ENCODE results near the gene RASA3. TPM values are rescaled to one million over a fixed set of nuclear protein-coding genes. Genes with fewer than 3 reads are reported as not detected.

RASA3 gene
- total RNA-seq, 1 experiment from 2014 or later = 16.5 TPM

DNA sequence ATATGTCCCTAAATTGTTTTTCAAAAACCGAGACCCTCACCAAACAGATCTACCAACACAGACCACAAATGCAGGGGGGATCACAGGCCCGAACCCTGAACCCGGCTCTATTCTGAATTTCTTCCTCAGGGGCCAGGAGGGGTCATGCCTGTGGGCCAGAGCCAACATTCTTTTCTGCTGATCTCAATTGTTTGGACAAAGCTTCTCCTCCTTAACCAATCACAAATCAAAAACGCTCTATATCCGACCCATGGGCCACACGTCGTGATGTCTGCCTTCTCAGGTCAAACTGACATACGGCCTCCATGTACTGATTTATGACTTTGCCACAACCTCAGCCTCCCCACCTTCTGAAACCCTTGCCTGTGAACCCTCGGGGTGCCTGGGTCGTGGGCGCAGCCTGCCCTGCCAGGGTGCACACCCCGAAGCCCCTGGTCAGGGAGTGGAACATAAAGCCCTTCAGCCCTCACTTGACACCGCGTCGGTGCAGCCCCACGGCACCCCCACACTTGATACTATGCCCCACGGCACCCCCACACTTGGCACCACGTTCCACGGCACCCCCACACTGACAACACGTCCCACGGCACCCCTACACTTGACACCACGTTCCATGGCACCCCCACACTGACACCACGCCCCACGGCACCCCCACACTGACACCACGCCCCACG, 100.2 kb downstream of the RASA3 start:
- peaks cover 4% of the 10 kb centered on the region for H3K36me3 ChIP-seq (replicated peaks; ENCODE audit: control insufficient read depth, insufficient read depth, low read length)
- H3K4me3 ChIP-seq (ENCODE audit: insufficient read depth, low read depth, low read length) = no peak overlapping the region
- no peaks in the 10 kb centered on the region for H3K27me3 ChIP-seq (ENCODE audit: control insufficient read depth, insufficient read depth, low read length)
- DNase-seq = no peak

- no peak overlapping the region for H3K4me3 ChIP-seq (ENCODE audit: insufficient read depth, low read depth, low read length)
- no peak for DNase-seq
- H3K36me3 ChIP-seq (replicated peaks; ENCODE audit: control insufficient read depth, insufficient read depth, low read length) = peaks cover 4% of the 10 kb centered on the region
- no peaks in the 10 kb centered on the region for H3K27me3 ChIP-seq (ENCODE audit: control insufficient read depth, insufficient read depth, low read length)
These were observed 100.8 kb downstream of the RASA3 start for GRCh38 chr13:114031631-114032030.

GRCh38 chr13:114030666-114031610, 101.5 kb downstream of the RASA3 start:
- Histone ChIP-seq H3K4me3 (ENCODE audit: insufficient read depth, low read depth, low read length) (no peak overlapping the region), H3K36me3 (replicated peaks; ENCODE audit: control insufficient read depth, insufficient read depth, low read length) (peaks cover 4% of the 10 kb centered on the region), H3K27me3 (ENCODE audit: control insufficient read depth, insufficient read depth, low read length) (no peaks in the 10 kb centered on the region)
- DNase-seq = no peak

DNA sequence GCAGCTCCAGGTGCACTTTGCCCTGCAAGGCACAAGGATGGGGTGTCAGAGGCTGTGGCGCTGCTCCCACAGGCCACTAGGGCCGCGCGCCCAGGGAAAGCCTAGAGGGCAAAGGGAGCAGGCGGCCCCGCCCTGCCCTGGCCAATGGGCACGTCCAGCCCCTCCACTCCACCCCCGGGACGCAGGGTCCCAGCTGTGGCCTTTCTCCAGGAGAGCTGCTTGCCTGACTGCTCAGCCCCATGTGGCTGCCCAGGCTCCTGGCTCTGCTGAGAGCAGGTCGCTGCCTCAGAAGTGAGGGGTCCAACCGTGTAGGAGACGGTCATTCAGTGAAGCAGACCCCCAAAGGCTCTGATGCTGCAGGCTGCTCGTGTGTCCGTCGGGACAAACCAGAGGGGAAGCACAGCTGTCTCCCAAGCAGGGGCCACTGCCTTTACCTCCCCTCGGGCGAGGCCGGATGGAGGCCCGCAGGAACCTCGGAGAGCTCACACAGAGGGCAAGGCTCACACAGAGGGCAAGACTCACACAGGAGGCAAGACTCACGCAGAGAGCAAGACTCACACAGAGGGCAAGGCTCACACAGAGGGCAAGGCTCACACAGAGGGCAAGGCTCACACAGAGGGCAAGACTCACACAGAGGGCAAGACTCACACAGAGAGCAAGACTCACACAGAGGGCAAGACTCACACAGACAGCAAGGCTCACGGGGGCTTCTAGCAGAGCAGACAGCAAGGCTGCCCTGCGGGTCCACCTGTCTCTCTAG, 102.4 kb downstream of the RASA3 start:
- no peak overlapping the region for H3K4me3 ChIP-seq (ENCODE audit: insufficient read depth, low read depth, low read length)
- peak; percentile 83 for DNase-seq
- H3K36me3 ChIP-seq (replicated peaks; ENCODE audit: control insufficient read depth, insufficient read depth, low read length) = peaks cover 4% of the 10 kb centered on the region
- H3K27me3 ChIP-seq (ENCODE audit: control insufficient read depth, insufficient read depth, low read length) = no peaks in the 10 kb centered on the region

DNA sequence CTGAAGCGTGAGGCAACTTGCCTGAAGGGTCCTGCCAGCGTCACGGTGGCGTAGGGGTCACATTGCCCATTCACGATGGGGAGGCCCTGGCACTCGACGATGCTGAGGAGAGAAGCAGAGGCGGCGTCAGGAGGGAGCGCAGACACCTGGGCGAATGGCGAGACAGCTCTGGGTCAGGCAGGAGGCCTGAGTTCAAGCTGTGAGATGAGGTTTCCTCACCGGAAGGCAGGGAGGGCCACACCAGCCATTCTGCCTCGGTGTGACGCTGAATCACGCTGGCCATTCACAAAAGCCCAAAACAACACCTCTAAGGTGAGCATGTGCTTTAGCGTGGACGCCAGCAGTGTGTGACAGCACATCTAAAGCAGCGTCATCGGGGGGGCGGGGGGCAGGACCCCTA, 104.6 kb downstream of the RASA3 start:
- no peak overlapping the region for H3K4me3 ChIP-seq (ENCODE audit: insufficient read depth, low read depth, low read length)
- H3K27me3 ChIP-seq (ENCODE audit: control insufficient read depth, insufficient read depth, low read length) = no peaks in the 10 kb centered on the region
- peaks cover 4% of the 10 kb centered on the region for H3K36me3 ChIP-seq (replicated peaks; ENCODE audit: control insufficient read depth, insufficient read depth, low read length)
- DNase-seq = no peak

DNA sequence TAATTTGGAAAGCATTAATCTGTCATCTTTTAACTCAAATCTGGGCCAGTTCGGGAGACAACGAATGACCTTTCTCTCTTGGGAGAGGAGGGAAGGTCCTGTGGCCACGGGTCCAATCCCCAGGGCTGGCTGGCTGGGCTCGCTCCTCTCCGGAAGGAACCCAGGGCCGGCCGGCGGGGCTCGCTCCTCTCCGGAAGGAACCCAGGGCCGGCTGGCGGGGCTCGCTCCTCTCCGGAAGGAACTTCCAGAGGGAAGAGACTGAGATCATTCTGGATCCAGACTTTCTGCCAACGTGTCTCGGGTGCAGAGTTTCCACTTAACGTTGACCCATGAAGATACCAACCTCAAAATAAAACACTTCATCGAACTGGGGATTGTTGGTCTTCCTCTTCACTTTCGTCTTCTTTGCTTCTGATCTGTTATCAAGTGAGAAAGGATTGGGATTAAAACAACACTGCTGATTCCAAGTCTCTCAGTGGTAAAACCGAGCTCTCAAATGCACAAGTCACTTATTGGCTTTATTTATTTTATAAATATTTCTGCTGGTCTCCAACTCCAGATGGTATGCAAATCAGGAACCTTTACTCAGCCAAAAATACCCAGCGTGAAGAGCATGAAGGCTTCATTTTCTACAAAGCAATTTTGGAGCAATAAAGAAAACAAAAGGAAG, 105.2 kb downstream of the RASA3 start:
- H3K4me3 ChIP-seq (ENCODE audit: insufficient read depth, low read depth, low read length) = no peak overlapping the region
- peaks cover 4% of the 10 kb centered on the region for H3K36me3 ChIP-seq (replicated peaks; ENCODE audit: control insufficient read depth, insufficient read depth, low read length)
- H3K27me3 ChIP-seq (ENCODE audit: control insufficient read depth, insufficient read depth, low read length) = no peaks in the 10 kb centered on the region
- DNase-seq = no peak

GRCh38 chr13:114026481-114026880, 105.9 kb downstream of the RASA3 start:
- H3K27me3 ChIP-seq (ENCODE audit: control insufficient read depth, insufficient read depth, low read length) = no peaks in the 10 kb centered on the region
- H3K4me3 ChIP-seq (ENCODE audit: insufficient read depth, low read depth, low read length) = no peak overlapping the region
- DNase-seq = no peak
- H3K36me3 ChIP-seq (replicated peaks; ENCODE audit: control insufficient read depth, insufficient read depth, low read length) = peaks cover 4% of the 10 kb centered on the region

DNA sequence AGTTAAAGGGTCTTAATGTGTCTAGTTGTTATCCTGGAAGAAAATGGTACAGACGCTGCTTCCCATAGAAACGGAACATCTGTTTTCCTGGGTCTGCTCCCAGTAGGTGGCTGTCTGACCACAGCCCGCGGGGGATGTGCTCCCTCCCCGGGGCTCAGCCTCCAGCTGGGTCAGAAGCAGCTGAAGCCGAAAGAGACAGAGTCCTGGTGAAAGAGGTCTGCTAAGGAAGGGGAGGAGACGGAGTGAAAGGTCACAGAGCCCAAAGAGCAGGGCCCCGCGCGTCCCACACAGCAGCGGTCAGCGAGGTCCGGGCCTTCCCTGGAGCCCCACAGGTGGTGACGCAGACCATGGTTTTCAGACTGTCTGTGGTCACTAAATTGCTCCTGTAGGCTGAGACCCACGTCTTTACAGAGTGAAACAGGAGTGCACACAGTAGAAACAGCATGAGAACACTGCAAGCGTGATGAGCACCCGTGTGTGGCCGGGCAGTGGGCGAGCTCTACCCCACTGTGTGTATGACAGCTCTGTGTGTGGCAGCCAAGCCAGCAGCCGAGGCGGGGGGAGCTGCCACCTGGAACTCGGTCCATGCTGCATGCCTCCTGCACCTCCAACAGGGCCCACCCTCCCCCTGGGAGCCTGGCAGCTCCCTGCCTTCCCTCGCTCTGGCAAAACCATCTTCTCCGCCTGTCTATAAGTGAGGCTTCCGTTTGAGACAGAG, 106.5 kb downstream of the RASA3 start:
- DNase-seq = no peak

DNA sequence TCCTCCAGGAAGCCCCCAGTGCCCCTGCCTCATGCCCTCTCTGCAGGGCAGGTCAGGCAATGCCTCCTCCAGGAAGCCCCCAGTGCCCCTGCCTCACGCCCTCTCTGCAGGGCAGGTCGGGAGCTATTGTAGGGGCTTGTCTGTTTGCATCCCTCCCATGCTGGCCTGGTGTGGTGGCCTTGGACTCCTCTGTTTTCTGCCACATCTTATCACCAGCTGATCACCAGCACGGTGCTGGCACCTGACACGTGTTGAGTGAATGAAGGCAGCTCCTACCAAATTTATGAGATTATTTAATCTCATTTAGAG, 107.1 kb downstream of the RASA3 start:
- H3K4me3 ChIP-seq (ENCODE audit: insufficient read depth, low read depth, low read length) = no peak overlapping the region
- H3K36me3 ChIP-seq (replicated peaks; ENCODE audit: control insufficient read depth, insufficient read depth, low read length) = peaks cover 2% of the 10 kb centered on the region; the same call in 1 of the 2 replicates
- DNase-seq = no peak
- H3K27me3 ChIP-seq (ENCODE audit: control insufficient read depth, insufficient read depth, low read length) = no peaks in the 10 kb centered on the region

More for the DNA sequence above, 106.5 kb downstream of the RASA3 start:
- Histone ChIP-seq H3K4me3 (ENCODE audit: insufficient read depth, low read depth, low read length) (no peak overlapping the region), H3K27me3 (ENCODE audit: control insufficient read depth, insufficient read depth, low read length) (no peaks in the 10 kb centered on the region), H3K36me3 (replicated peaks; ENCODE audit: control insufficient read depth, insufficient read depth, low read length) (peaks cover 3% of the 10 kb centered on the region; the same call in 1 of the 2 replicates)

DNA sequence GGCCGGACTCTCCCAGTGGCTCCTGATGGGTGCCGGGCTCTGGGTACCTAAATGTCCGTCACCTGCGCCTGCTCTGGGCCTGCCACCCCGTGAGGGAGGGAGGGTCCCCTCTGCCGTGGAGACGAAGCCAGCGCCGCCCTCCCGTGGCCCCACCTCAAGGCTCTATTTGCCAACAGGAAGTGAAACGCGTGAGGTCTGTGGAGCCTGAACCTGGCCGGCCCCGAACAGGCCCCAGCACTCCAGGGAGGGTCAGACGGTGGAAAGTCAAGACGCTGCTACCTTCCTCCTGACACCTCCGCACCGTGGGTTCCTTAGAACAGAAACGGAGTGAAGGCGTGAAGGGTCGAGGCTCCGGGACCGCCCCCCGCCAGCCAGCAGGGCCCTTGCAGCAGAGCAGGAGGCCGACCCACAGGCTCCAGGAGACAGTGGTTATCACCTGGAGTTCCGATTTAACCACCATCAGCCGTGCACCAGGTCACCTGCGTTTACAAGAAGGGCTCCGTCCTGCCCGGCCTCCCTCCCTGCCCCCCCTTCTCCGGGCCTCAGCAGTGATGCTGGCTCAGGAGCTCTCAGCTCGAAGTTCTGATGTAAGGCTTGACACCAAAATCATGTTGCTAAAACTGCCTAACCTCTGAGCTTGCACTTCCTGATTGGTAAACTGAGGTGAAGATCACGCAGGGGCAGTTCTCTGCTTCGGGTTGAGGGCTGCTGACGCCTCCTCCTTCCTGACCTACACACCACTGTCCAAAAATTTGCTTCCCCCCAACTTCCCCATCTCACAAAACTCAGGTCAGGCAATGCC, 107.6 kb downstream of the RASA3 start:
- no peak for DNase-seq
- no peaks in the 10 kb centered on the region for H3K27me3 ChIP-seq (ENCODE audit: control insufficient read depth, insufficient read depth, low read length)
- H3K4me3 ChIP-seq (ENCODE audit: insufficient read depth, low read depth, low read length) = no peak overlapping the region
- H3K36me3 ChIP-seq (replicated peaks; ENCODE audit: control insufficient read depth, insufficient read depth, low read length) = peaks cover 2% of the 10 kb centered on the region; the same call in 1 of the 2 replicates

DNA sequence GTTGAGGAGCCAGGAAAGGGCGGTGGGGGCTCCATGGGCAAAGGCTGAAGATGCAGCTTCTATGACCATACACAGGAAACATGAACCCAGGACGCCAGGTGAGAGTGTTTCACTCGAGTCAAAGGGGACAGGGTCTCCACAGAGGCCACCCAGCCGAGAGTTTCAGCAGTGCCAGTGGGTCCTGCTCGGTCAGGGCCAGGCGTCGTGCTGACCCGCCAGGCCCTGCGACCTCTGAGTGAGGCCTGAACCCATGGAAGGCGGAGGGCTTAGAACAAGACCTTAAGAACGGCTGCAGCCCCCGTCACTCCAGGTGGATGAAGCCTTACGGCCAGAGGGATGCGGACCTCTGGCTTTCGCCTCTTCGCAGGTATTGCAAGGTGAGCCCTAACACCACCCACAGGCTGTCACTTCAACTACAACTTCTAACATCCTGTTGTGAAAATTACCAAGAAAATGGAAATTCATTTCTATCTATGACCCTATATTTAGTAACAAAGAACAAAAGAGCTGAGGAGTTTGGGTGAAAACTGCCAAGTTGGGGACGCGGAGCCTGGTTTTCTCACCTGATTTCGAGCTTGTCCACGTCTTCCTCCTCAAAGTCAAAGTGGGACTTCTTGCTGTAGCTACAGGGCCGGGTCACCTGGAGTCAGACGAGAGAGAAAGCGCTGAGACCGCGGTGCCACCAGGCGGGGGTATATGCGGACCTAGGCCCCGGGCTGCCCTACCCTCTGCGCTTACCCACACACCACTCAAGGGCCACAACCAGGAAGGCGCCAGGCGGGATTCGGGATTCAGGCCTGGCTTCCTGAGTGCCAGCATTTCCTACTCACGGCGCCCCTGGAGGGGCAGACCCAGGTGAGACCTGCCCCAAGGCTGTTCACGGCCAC, 108.5 kb downstream of the RASA3 start:
- Histone ChIP-seq H3K4me3 (ENCODE audit: insufficient read depth, low read depth, low read length) (no peak overlapping the region), H3K36me3 (replicated peaks; ENCODE audit: control insufficient read depth, insufficient read depth, low read length) (peaks cover 2% of the 10 kb centered on the region; the same call in 1 of the 2 replicates), H3K27me3 (ENCODE audit: control insufficient read depth, insufficient read depth, low read length) (no peaks in the 10 kb centered on the region)
- DNase-seq = no peak

DNA sequence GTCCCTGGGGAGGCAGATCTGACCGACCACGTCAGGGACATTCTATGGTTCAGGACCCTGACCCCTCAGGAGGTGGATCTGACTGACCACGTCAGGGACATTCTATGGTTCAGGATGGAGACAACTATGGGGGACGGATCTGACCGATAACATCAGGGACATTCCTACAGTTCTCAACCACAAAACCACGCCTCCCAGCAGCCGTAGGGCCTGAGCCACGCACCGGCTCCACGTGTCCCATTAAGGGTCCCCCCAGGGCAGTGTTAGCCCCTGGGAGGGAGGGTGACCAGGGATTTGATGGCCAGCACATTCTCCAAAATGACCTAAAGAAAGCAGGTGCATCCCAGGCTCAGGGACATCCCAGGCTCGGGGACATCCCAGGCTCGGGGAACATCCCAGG, 109.5 kb downstream of the RASA3 start:
- DNase-seq = no peak
- Histone ChIP-seq H3K4me3 (ENCODE audit: insufficient read depth, low read depth, low read length) (no peak overlapping the region), H3K36me3 (replicated peaks; ENCODE audit: control insufficient read depth, insufficient read depth, low read length) (peaks cover 2% of the 10 kb centered on the region; the same call in 1 of the 2 replicates), H3K27me3 (ENCODE audit: control insufficient read depth, insufficient read depth, low read length) (no peaks in the 10 kb centered on the region)
